Measurements from ENCODE around the gene ATP6V0A4.
"Not testable (repeated sequence)": the region's sequence is repeated elsewhere in the genome, so short reads cannot be mapped to it uniquely, and the experiment has no call there.

ATP6V0A4 gene

DNA sequence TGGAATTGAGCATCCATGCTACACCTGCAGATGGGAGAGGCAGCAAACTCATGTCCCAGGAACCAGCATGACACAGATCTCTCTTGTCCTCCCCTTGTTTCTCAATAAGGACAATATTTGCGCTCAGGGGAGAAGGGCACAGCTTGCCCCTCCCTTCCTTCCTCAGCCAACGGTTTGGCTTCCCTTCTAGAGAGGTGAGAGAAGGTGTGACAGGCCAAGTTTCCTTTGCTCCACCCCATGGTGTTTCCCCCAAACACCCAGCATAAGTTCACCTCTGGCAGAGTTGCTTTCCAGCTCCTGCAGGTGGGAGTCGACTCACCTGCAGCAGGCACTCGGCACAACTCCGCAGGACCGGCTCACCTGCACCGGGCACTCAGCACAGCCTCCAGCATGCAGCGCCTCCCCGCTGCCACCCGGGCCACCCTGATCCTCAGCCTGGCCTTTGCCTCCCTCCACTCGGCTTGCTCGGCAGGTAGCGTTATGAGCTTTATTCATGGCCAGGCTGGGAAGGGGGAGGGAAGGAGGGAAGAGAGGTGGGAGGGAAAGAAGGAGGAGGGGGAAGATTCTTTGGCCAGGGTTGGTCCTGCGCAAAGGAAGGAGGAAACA lies at the start of gene ATP6V0A4, which contains the start of gene TMEM213:
ATP6V0A4 (minus strand) TSS at position 482 of the 606 bp plus-strand sequence. CDS start 26,949 bp downstream, outside the sequence.
TMEM213 (plus strand) TSS at position 280 of the 606 bp plus-strand sequence; CDS start at position 391, 111 bp downstream.
- no peak for DNase-seq

DNA sequence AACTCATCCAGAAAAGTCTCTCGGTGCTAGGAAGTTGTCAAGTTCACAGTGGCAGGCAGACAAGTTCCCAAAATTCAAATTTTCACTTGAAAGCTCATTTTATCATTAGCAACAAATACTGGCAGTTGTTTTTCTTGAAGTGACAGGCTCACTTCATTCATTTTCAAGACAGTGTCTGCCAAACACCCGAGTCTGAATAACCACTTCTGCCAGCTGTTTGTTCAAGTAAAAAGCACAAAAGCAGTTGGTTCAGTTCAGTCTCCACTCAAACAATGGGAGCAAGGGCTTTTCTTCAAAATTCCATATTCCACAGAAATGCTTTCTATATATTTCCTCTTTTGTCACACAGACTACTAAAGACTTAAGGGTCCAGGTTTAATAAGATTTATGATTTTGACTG lies 47.7 kb upstream of the ATP6V0A4 start:
- DNase-seq: no peak

- DNase-seq: no peak
Measured at GRCh38 chr7:138843632-138844580, 45.9 kb upstream of the ATP6V0A4 start.

- no peak for DNase-seq
Measured at GRCh38 chr7:138842111-138842510, 44.1 kb upstream of the ATP6V0A4 start.

- no peak for DNase-seq
Measured at GRCh38 chr7:138838166-138838565, 40.2 kb upstream of the ATP6V0A4 start.

- DNase-seq: no peak
Measured at GRCh38 chr7:138837627-138838026, 39.6 kb upstream of the ATP6V0A4 start.

- DNase-seq: no peak
Measured at GRCh38 chr7:138835087-138835486, 37.1 kb upstream of the ATP6V0A4 start.

- no peak for DNase-seq
Measured at GRCh38 chr7:138834583-138834982, 36.6 kb upstream of the ATP6V0A4 start.

DNA sequence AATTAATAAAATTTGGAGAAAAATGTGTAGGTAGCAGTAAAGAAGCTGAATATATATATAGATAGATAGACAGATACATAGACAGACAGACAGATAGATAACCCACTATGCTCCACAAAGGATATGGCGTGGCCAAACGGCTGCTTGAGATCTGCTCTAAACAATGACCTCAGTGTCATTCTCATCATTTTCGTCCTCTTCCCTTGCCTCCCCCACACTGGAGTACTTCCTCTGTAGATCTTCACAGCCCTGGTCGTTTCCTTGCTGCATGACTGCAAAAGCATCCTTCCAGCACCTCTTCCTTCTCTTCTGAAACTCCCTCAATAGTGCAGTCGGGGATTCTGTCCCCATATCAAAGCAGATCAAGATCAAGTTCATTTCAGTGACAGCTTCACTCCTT lies 35.6 kb upstream of the ATP6V0A4 start:
- DNase-seq: no peak

DNA sequence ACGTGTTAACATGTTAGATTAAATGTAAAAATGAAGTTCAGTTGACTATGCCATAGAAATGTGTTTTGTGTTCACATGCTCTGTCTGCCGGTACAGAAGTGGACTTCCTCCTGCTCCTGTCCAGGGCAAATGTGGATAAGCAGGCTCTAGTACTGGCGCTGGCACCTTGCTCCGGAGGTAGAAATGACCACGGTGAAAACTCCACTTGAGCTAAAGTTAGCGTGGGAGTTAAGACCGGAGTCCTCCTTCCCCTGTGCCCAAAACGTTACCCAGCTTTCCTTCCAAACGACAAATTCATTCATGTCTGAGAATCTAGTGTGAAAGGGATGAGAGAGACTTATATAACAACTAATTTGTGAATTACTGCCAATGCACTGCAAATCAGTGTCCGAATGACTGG lies 35.0 kb upstream of the ATP6V0A4 start:
- DNase-seq: no peak

DNA sequence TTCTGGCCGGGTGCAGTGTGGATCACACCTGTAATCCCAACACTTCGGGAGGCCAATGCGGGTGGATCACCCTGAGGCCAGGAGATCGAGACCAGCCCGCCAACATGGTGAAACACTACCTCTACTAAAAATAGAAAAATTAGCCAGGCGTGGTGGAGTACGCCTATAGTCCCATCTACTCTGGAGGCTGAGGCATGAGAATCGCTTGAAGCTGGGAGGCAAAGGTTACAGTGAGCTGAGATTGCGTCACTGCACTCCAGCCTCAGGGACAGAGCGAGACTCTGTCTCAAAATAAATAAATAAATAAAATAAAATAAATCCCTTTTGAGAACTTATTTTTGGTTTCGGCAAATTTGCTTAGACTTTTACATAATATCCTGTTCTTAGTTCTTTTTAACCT lies 31.3 kb upstream of the ATP6V0A4 start:
- no peak for DNase-seq

DNA sequence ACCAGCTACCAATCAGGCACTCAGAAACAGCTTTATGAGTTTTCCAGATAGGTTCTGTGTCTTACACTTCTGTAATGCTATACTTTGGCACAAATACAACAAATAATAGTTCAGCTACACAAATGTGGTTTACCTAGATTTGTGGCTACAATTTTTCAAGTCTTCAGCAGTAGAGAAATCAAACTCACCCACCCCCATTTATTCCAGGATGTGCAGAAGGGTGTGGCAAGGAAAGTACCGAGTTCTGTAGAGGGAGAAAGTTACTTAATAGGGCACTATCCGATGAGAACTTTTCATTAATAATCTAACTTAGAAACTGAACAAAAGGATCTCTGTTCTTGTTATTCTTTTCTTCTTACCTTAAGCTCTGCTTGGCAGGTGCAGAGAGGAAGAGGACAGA lies 30.3 kb upstream of the ATP6V0A4 start:
- no peak for DNase-seq

DNA sequence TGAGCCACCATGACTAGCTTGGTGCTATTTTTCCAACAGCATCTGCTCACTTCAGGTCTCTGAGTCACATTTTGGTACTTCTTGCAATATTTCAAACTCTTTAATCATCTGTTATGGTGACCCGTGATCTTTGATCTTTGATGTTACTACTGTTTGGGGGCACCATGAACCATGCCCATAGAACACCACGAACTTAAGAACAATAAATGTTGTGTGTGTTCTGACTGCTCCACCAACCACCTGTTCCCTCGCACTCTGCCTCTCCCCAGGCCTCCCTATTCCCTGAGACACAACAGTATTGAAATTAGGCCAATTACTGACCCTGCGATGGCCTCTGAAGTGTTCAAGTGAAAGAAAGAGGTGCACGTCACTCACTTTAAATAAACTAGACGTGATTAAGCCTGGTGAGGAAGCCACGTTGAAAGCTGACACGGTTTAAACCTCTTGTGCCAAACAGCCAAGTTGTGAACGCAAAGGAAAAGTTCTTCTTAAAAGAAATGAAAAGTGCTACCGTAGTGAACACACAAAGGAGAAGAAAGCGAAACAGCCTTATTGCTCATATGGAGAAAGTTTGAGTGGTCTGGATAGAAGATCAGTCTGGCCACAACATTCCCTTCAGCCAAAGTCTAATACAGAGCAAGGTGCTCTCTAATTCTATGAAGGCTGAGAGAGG lies 27.2 kb upstream of the ATP6V0A4 start:
- no peak for DNase-seq

- DNase-seq: no peak
Measured at GRCh38 chr7:138822867-138823535, 25.0 kb upstream of the ATP6V0A4 start.

DNA sequence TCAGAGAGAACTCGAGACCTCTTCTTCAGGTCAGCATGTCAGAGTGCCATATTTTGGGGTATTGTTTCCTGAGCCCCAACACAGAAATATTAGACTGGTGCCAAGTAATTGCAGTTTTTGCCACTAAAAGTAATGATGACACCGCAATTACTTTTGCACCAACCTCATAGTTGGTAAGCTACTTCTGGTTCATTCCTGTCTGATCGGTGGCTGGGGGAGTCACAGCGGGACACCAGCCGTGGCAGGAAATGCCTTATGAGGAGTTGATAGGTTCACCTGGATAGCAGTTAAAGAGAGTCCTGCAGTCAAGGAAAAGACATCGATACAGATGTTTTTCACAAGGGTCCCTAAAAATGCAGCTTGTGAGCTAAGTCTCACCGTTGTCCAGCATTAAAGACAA lies 23.9 kb upstream of the ATP6V0A4 start:
- no peak for DNase-seq

DNA sequence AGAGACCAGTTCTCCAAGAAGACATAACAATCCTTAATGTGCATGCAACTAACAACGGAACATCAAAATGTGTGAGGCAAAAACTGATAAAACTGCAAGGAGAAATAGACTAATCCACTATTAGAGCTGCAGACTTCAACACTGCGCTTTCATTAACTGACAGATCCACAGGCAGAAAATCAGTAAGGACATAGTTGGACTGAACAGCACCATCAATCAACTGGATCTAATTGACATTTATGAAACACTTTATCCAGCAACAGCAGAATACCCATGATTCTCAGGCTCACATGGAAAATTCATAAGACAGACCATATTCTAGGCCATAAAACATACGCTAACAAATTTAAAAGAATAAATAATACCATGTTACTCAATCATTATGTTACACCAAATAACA lies 21.6 kb upstream of the ATP6V0A4 start:
- no peak for DNase-seq

GRCh38 chr7:138816650-138817049 lies 18.7 kb upstream of the ATP6V0A4 start:
- DNase-seq: no peak

DNA sequence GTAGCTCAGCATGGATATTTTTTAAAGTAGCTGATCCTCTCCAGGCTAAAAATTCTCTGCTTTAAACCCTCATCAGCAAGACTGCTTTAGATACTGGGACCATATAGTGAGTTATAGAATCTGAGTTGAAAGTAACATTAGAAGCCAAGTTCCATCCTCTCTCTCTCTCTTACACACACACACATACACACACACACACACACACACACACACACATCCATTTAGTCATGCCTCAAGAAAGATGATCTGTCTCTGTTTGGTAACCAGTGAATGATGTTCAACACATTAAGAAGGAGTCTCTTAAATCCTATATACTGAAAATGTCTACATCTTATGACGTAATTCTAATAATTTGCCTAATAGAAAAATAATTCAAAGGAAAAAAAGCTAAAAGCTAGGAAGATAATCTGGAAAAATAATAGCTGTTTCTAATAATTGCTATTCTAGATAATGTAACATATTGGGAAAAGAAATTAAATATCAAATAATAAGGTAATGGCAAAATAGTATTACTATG lies 16.9 kb upstream of the ATP6V0A4 start:
- DNase-seq: no peak

- no peak for DNase-seq
Measured at GRCh38 chr7:138813945-138814344, 15.9 kb upstream of the ATP6V0A4 start.

- not testable (repeated sequence) for DNase-seq
Measured at GRCh38 chr7:138811327-138811726, 13.3 kb upstream of the ATP6V0A4 start.

DNA sequence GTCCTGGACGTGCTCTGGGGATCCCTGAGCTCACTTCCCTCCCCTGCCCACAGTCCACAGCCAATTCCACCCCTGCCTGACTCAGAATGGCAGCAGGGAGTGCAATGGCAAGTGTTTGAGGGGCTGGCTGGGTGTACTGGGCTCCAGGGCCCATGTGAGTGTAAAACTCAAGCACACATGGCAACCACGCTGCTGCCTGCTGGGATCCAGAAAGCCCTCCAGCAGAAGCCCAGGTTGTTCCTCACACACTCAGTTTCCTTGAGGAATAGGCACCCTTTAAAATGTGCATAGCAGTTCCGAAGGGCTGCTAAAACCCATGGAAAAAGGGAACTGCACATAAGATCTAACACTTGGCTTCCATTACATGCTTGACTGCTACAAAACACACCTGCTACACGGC lies 11.3 kb upstream of the ATP6V0A4 start:
- DNase-seq: no peak

GRCh38 chr7:138804618-138805017 lies 6.6 kb upstream of the ATP6V0A4 start:
- no peak for DNase-seq

GRCh38 chr7:138802706-138803105 lies 4.7 kb upstream of the ATP6V0A4 start:
- no peak for DNase-seq
